Liver (tissue), 9 donors: ENCODE results near the gene KRTAP10-3. TPM values are rescaled to one million over a fixed set of nuclear protein-coding genes. Genes with fewer than 3 reads are reported as not detected.

Experiments used
- DNase-seq: peaks from one replicate; pipeline ENCODE4 v3.0.0-alpha.2; 2017; ENCODE audit warnings: low spot score
- H3K27ac ChIP-seq, 2 donors: one replicate each; pipeline ENCODE4 v1.7.0; 2013; ENCODE audit warnings: inconsistent platforms in 2 of 2, low read length in 2 of 2, control low read depth in 1 of 2, low read depth in 1 of 2, mild to moderate bottlenecking in 1 of 2
- H3K27me3 ChIP-seq, 4 donors: one replicate each; pipeline versions ENCODE4 v1.6.1 to v1.7.0; 2013; ENCODE audit warnings: low read length in 3 of 4, inconsistent platforms in 1 of 4, mild to moderate bottlenecking in 1 of 4, moderate library complexity in 1 of 4; ENCODE audit not compliant: control insufficient read depth in 4 of 4, insufficient read depth in 4 of 4
- H3K36me3 ChIP-seq, 4 donors: one replicate each; pipeline versions ENCODE4 v1.6.1 to v1.7.0; 2013; ENCODE audit warnings: low read length in 3 of 4, mild to moderate bottlenecking in 3 of 4, low read depth in 1 of 4, moderate library complexity in 1 of 4; ENCODE audit not compliant: control insufficient read depth in 4 of 4, insufficient read depth in 3 of 4
- H3K4me1 ChIP-seq, 4 donors: one replicate each; pipeline versions ENCODE4 v1.6.1 to v1.7.0; 2013; ENCODE audit warnings: low read length in 3 of 4, mild to moderate bottlenecking in 3 of 4, moderate library complexity in 1 of 4; ENCODE audit not compliant: control insufficient read depth in 4 of 4, insufficient read depth in 4 of 4
- H3K4me3 ChIP-seq, 3 donors: one replicate each; pipeline versions ENCODE4 v1.6.1 to v1.7.0; 2013; ENCODE audit warnings: low read length in 3 of 3, control low read depth in 1 of 3, low read depth in 1 of 3, mild to moderate bottlenecking in 1 of 3
- H3K9ac ChIP-seq, 2 donors: one replicate each; pipeline ENCODE4 v1.7.0; 2013; ENCODE audit warnings: low read length in 2 of 2, mild to moderate bottlenecking in 2 of 2, moderate library complexity in 2 of 2, control low read depth in 1 of 2, low read depth in 1 of 2
- H3K9me3 ChIP-seq, 4 donors: one replicate each; pipeline versions ENCODE4 v1.6.1 to v1.7.0; 2013; ENCODE audit warnings: low read length in 3 of 4; ENCODE audit not compliant: control insufficient read depth in 4 of 4
- CTCF ChIP-seq: fragments of 150-350 bp; IDR thresholded peaks from 2 replicates; pipeline ENCODE4 v1.5.1; 2017; ENCODE audit warnings: improper control_type of control experiment, low read depth, low read length; ENCODE audit not compliant: missing input control
- EGR1 ChIP-seq, 2 donors: IDR thresholded peaks; 2 replicates each; pipeline ENCODE4 v1.6.1; 2016 to 2018; ENCODE audit warnings: antibody characterized with exemption in 2 of 2, low read depth in 2 of 2
- FOXA1 ChIP-seq: IDR thresholded peaks from 2 replicates; pipeline ENCODE4 v1.6.1; 2016; ENCODE audit warnings: antibody characterized with exemption
- GABPA ChIP-seq, 2 donors: IDR thresholded peaks in 1 of 2; conservative IDR thresholded peaks in 1 of 2; 2 replicates each; pipeline ENCODE4 v1.6.1; 2016; ENCODE audit warnings: antibody characterized with exemption in 2 of 2, mild to moderate bottlenecking in 1 of 2, moderate library complexity in 1 of 2
- HNF4A ChIP-seq, 2 donors: conservative IDR thresholded peaks; 2 replicates each; pipeline ENCODE4 v1.6.1; 2016; ENCODE audit warnings: antibody characterized with exemption in 2 of 2, mild to moderate bottlenecking in 2 of 2
- HNF4G ChIP-seq: IDR thresholded peaks from 2 replicates; pipeline ENCODE4 v1.6.1; 2016; ENCODE audit warnings: antibody characterized with exemption
- JUND ChIP-seq, 2 donors: IDR thresholded peaks; 2 replicates each; pipeline ENCODE4 v1.6.1; 2016; ENCODE audit warnings: antibody characterized with exemption in 2 of 2
- MAX ChIP-seq: IDR thresholded peaks from 2 replicates; pipeline ENCODE4 v1.6.1; 2016; ENCODE audit warnings: antibody characterized with exemption
- NR2F2 ChIP-seq: IDR thresholded peaks from 2 replicates; pipeline ENCODE4 v1.6.1; 2016; ENCODE audit warnings: antibody characterized with exemption
- RAD21 ChIP-seq, 2 donors: IDR thresholded peaks; 2 replicates each; pipeline ENCODE4 v1.6.1; 2016; ENCODE audit warnings: antibody characterized with exemption in 2 of 2, mild to moderate bottlenecking in 2 of 2
- RXRA ChIP-seq, 2 donors: IDR thresholded peaks; 2 replicates each; pipeline ENCODE4 v1.6.1; 2017 to 2018; ENCODE audit warnings: antibody characterized with exemption in 2 of 2, mild to moderate bottlenecking in 1 of 2
- SP1 ChIP-seq: IDR thresholded peaks from 2 replicates; pipeline ENCODE4 v1.6.1; 2018; ENCODE audit warnings: antibody characterized with exemption, mild to moderate bottlenecking
- YY1 ChIP-seq: IDR thresholded peaks from 2 replicates; pipeline ENCODE4 v1.6.1; 2016; ENCODE audit warnings: antibody characterized with exemption, mild to moderate bottlenecking
- WGBS: extraction: QIAGEN DNeasy Blood & Tissue Kit; methylation state at CpG from one replicate; pipeline ENCODE4 v1.1.7; 2013; 5-methylcytosine and 5-hydroxymethylcytosine counted together
- polyA plus RNA-seq, 2 donors: library from polyadenylated mRNA; stranded (reverse) in 1 of 2; unstranded in 1 of 2; fragments of 200-250 nt in 1 of 2; fragments of >200 nt in 1 of 2; fragmentation: Nextera tagmentation in 1 of 2; extraction: Ambion mirVana in 1 of 2; gene quantifications; one replicate each; pipeline versions ENCODE4 v1.2.1 to v1.2.3, GENCODE V29; 2013 to 2015
- total RNA-seq, 2 donors: library from RNA; depleted of rRNA; stranded (reverse); fragments of >200 nt; gene quantifications; one replicate each; pipeline ENCODE4 v1.2.3, GENCODE V29; 2014
- TF ChIP-seq, protein P1 (sequence below): IDR thresholded peaks from 2 replicates; pipeline ENCODE4 v1.6.1; 2016; ENCODE audit warnings: antibody characterized with exemption
- TF ChIP-seq, protein P2 (sequence below): IDR thresholded peaks from 2 replicates; pipeline ENCODE4 v1.6.1; 2016; ENCODE audit warnings: antibody characterized with exemption, mild to moderate bottlenecking
- donor health status: healthy.
- donor health status: healthy.
- donor health status: healthy.
- donor health status: healthy.
- donor health status: healthy.

Gene KRTAP10-3
- total and polyA plus RNA-seq, 4 donors, result not detected

- WGBS, result 81% methylated on average over 12 of the region's 12 CpGs
- H3K27ac ChIP-seq, result no peak overlapping the region
- H3K4me3 ChIP-seq, result no peak overlapping the region
- H3K9me3 ChIP-seq, result no peaks in the 10 kb centered on the region
- H3K27me3 ChIP-seq, result no peaks in the 10 kb centered on the region
- no peaks in the 10 kb centered on the region for H3K36me3 ChIP-seq
- TF ChIP-seq NR2F2, result no peak
- TF ChIP-seq EGR1 (IDR thresholded peaks at IDR 0.05; ENCODE audit: low read depth in 2 of 2), result no peak
- no peak for TF ChIP-seq FOXA1
- peaks cover 1 to 27% (median 16%) of the 10 kb centered on the region in 4 donors for H3K4me1 ChIP-seq
- no peak overlapping the region for H3K9ac ChIP-seq
- DNase-seq, result no peak
Measured at GRCh38 chr21:44594406-44594916, 35.9 kb upstream of the KRTAP10-3 start.

- Histone ChIP-seq H3K27me3 (no peaks in the 10 kb centered on the region), H3K4me3 (no peak overlapping the region), H3K4me1 (peaks cover 1 to 27% (median 16%) of the 10 kb centered on the region in 4 donors), H3K9me3 (no peaks in the 10 kb centered on the region), H3K9ac (no peak overlapping the region), H3K36me3 (no peaks in the 10 kb centered on the region), H3K27ac (peak overlapping the region; percentile 55 to 65)
- TF ChIP-seq MAX (no peak), NR2F2 (no peak), RXRA (IDR thresholded peaks at IDR 0.05) (peak; percentile 40 to 75), JUND (IDR thresholded peaks at IDR 0.05) (peak in 1 of 2 donors; percentile 54), RAD21 (IDR thresholded peaks at IDR 0.05) (peak in 1 of 2 donors; percentile 36), HNF4G (peak; percentile 66), GABPA (IDR thresholded peaks at IDR 0.05 in 1 of 2, conservative IDR thresholded peaks at IDR 0.05 in 1 of 2) (no peak), SP1 (peak; percentile 86), YY1 (peak; percentile 41), EGR1 (IDR thresholded peaks at IDR 0.05; ENCODE audit: low read depth in 2 of 2) (no peak), CTCF (no peak), HNF4A (conservative IDR thresholded peaks at IDR 0.05) (peak; percentile 86 to 88)
- TF ChIP-seq, protein P1, sequence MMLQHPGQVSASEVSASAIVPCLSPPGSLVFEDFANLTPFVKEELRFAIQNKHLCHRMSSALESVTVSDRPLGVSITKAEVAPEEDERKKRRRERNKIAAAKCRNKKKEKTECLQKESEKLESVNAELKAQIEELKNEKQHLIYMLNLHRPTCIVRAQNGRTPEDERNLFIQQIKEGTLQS, result no peak
- TF ChIP-seq, protein P2, sequence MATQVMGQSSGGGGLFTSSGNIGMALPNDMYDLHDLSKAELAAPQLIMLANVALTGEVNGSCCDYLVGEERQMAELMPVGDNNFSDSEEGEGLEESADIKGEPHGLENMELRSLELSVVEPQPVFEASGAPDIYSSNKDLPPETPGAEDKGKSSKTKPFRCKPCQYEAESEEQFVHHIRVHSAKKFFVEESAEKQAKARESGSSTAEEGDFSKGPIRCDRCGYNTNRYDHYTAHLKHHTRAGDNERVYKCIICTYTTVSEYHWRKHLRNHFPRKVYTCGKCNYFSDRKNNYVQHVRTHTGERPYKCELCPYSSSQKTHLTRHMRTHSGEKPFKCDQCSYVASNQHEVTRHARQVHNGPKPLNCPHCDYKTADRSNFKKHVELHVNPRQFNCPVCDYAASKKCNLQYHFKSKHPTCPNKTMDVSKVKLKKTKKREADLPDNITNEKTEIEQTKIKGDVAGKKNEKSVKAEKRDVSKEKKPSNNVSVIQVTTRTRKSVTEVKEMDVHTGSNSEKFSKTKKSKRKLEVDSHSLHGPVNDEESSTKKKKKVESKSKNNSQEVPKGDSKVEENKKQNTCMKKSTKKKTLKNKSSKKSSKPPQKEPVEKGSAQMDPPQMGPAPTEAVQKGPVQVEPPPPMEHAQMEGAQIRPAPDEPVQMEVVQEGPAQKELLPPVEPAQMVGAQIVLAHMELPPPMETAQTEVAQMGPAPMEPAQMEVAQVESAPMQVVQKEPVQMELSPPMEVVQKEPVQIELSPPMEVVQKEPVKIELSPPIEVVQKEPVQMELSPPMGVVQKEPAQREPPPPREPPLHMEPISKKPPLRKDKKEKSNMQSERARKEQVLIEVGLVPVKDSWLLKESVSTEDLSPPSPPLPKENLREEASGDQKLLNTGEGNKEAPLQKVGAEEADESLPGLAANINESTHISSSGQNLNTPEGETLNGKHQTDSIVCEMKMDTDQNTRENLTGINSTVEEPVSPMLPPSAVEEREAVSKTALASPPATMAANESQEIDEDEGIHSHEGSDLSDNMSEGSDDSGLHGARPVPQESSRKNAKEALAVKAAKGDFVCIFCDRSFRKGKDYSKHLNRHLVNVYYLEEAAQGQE, result peak; percentile 37
- peak; percentile 59 for DNase-seq
- WGBS, result 35% methylated on average over 20 of the region's 20 CpGs
Measured at GRCh38 chr21:44593598-44594405, 35.2 kb upstream of the KRTAP10-3 start.
